ENCODE data around the gene HAO1.
"Not testable (repeated sequence)": the region's sequence is repeated elsewhere in the genome, so short reads cannot be mapped to it uniquely, and the experiment has no call there.

The HAO1 gene

GRCh38 chr20:7850775-7851490 is 89.3 kb downstream of the HAO1 start:
- DNase-seq, result no peak

DNA sequence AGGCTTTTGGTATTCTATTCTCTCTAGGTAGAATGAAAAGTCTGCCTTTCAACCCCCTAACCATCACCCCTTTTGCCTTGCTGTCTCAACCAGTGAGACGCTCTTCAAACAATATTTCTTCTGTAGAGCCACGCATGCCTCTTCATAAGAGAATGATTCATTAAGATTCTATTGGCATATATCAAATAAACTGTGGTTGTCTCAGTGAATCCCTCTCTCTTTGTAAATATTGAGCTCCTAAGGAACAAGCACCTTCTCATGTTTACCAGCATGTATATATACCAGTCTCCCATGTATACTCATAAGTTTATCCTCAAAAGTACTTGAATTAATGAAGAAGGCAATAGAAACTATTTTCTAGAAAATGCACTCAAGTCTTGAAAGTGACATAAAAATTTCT is 90.6 kb downstream of the HAO1 start:
- no peak for DNase-seq

- no peak for DNase-seq
Observed at GRCh38 chr20:7848351-7848750, 91.9 kb downstream of the HAO1 start.

DNA sequence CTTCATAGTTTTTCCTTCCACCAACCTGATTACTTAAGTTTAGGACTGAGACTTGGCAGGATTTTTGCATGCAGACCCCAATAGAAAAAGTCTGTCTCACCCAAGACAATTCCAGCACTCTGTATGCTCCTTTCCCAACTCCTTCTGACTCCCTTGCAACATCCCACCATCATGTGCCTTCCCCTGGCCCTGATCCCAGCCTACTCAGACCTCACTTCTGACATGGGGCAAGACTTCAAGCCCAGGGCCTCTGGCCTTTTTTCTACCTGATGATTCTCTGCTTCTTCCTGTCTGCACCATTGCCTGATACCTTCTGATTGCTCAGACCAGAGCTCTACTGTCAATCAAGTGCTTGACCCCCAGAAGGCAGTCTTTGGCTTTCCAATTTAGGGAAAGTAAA is 96.6 kb downstream of the HAO1 start:
- no peak for DNase-seq

GRCh38 chr20:7841971-7842310 is 98.3 kb downstream of the HAO1 start:
- DNase-seq, result no peak

DNA sequence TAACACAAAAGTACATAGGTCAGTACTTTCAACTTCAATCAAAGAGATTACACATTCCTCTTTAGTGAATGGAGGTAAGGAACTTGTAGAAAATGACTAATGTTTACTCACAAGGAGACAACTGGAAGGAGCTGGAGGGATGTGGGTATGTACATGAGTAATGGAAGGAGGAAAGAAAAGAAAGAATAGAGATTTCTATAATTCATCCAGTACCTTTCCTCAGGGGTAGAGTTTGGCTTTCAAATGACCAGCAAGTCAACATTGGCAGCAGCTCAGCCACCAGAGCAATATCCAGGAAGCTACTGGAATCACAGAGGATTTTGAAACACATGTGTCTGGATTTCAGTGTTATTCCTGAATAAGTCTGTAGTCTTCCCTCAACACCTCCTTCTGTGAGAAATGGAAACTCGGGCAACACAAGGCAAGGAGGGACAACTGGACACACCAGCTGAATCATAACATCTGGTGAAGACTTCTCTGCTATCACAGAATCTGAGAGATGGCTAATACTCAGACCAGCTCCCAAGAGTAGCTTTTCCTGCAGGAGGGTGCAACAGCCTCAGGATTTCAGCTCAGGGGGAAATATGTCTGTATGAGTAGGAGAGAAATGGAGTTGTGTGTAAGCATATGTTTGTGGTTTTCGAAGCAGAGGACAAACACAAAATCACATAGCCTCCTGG is 98.8 kb downstream of the HAO1 start:
- DNase-seq, result no peak

GRCh38 chr20:7836076-7836475 is 104.2 kb downstream of the HAO1 start:
- DNase-seq, result no peak

DNA sequence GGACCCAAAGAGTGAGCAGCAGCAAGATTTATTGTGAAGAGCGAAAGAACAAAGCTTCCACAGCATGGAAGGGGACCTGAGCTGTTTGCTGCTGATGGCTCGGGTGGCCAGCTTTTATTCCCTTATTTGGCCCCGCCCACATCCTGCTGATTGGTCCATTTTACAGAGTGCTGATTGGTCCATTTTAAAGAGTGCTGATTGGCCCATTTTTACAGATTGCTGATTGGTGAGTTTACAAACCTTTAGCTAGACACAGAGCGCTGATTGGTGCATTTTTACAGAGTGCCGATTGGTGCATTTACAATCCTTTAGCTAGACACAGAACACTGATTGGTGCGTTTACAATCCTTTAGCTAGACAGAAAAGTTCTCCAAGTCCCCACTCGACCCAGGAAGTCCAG is 105.8 kb downstream of the HAO1 start:
- not testable (repeated sequence) for DNase-seq

Data from CD4-positive, alpha-beta T cell treated with Interleukin-10 for 1 hour (primary cell).